ENCODE results near the gene ITPR3. TPM values are rescaled to one million over a fixed set of nuclear protein-coding genes. Genes with fewer than 3 reads are reported as not detected.

Gene ITPR3
- total RNA-seq, 1 donor from 2014 or later, result 74.7 TPM

DNA sequence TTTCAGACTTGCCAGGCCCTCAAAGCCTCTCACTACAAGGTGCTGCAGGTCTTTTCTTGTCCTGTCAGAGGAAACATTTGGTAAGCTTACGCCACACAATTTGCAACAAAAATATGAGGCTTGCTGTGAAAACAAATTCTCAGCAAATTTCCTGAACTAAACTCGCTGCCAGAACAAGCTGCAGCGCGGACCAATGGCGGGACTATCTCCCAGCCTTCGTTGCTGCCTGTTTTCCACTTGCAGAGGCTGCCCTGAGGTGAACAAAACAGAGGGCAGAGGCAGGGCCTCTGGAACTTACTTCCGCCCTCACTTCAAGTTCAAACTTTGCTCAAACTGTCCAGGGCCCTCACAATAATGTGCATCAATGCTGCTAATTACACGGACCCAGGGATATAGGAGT lies 78.0 kb downstream of the ITPR3 start:
- Histone ChIP-seq H3K36me3 (peaks cover 49% of the 10 kb centered on the region), H3K27me3 (ENCODE audit: low read depth) (no peaks in the 10 kb centered on the region), H3K9me3 (no peaks in the 10 kb centered on the region), H3K27ac (no peak overlapping the region), H3K4me1 (peaks cover 44% of the 10 kb centered on the region), H3K4me3 (no peak overlapping the region)
- TF ChIP-seq, protein P1, sequence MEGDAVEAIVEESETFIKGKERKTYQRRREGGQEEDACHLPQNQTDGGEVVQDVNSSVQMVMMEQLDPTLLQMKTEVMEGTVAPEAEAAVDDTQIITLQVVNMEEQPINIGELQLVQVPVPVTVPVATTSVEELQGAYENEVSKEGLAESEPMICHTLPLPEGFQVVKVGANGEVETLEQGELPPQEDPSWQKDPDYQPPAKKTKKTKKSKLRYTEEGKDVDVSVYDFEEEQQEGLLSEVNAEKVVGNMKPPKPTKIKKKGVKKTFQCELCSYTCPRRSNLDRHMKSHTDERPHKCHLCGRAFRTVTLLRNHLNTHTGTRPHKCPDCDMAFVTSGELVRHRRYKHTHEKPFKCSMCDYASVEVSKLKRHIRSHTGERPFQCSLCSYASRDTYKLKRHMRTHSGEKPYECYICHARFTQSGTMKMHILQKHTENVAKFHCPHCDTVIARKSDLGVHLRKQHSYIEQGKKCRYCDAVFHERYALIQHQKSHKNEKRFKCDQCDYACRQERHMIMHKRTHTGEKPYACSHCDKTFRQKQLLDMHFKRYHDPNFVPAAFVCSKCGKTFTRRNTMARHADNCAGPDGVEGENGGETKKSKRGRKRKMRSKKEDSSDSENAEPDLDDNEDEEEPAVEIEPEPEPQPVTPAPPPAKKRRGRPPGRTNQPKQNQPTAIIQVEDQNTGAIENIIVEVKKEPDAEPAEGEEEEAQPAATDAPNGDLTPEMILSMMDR (IDR thresholded peaks at IDR 0.05), result no peak
- intact Hi-C loops (cut with DNase I), result loop anchor here (10.0 kb wide), 1 partner anchor 114 kb away; the partner anchor contains the start of gene BAK1
- ATAC-seq (no peak), DNase-seq (peak; percentile 39)

DNA sequence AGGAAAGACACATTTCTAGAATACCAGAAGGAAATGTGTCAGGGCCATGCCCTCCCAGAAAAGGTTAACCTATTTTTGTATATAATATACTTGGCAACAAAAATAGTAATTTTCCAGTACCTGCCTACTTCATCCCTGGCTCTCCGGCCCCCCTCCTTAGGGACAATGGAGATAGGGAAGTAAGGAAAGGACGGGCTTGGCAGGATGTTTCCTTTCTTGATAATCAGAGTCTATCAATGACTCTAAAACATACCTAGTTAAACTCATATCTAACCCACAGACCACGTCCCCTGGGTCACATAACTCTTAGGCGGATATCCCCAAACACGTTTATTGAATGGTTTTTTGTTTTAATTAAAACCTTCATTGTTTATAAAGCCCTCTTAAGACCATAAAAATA lies 78.6 kb downstream of the ITPR3 start:
- H3K27ac ChIP-seq, result no peak overlapping the region

DNA sequence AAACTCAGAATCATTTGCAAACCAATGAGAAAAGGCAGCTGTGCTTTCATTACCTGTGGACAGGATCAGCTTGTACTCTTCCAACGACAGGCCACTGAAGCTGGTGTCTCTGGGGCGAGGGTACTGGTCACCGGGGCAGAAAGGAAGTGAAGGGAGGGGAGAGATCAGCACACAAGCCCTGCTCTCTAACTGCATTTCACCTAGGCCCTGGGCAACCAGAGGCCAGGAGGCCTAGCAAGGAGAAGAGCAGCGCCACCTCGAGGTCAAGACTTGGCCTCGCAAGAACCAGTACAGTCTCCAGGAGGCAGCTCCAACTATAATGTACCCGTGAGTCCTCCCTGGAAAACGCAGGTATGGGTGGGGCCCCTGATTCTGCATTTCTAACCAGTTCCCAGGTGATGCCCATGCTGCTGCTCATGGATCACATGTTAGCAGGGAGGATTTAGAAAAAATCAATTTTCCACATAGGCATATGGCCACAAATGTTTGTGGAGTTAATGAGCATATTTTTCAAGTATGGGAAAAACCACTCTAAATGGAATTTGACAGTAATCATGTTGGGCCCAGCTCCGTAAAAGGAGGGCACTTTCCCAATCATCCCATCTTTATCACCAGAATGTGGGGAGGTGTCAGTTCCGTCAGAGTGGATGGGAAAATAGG lies 79.4 kb downstream of the ITPR3 start:
- intact Hi-C loops (cut with DNase I), result no loop called here
- peaks cover 36% of the 10 kb centered on the region for H3K36me3 ChIP-seq
- peak; percentile 79 for DNase-seq
- no peak overlapping the region for H3K27ac ChIP-seq
- ATAC-seq, result peak; percentile 75 to 76
- TF ChIP-seq, protein P1 (IDR thresholded peaks at IDR 0.05), result peak; percentile 71
- H3K4me1 ChIP-seq, result peaks cover 30% of the 10 kb centered on the region
- no peaks in the 10 kb centered on the region for H3K9me3 ChIP-seq
- no peaks in the 10 kb centered on the region for H3K27me3 ChIP-seq (ENCODE audit: low read depth)
- no peak overlapping the region for H3K4me3 ChIP-seq

More for the DNA sequence above, 78.6 kb downstream of the ITPR3 start:
- Histone ChIP-seq H3K36me3 (peaks cover 44% of the 10 kb centered on the region), H3K4me3 (no peak overlapping the region), H3K4me1 (peaks cover 38% of the 10 kb centered on the region), H3K9me3 (no peaks in the 10 kb centered on the region), H3K27me3 (ENCODE audit: low read depth) (no peaks in the 10 kb centered on the region)
- intact Hi-C loops (cut with DNase I), result loop anchor here (10.0 kb wide), 1 partner anchor 115 kb away; the partner anchor contains the start of gene BAK1
- DNase-seq (no peak), ATAC-seq (no peak)
- TF ChIP-seq, protein P1 (IDR thresholded peaks at IDR 0.05), result no peak

DNA sequence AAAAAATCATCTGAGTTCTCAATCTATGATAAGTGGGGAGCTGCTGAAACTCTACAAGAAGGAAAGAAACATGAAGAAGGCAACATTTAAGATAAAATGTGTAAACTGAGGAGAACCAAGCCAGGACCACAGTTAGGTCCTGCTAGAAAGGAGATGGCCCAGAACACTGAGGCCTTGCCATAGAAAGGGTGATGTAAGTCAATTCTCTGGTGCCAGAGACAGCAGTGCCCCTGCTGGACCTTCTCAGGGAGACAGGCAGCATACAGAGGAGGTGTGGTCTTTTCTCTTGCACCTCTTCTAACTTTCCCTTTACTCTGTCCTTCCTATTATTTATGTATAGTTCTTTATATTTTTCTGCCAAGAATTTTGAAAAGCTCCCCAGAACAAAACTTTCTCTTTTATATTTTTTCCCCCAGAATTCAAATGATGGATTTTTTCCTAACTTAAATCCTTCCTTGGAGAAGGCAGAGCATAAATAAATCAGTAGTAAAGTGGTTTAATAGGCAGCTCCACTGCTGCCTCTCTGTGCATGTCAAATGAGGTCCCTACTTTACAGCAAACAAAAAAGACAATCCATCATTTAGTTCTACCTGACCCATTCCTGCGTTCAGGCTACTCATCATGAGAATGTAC lies 81.3 kb downstream of the ITPR3 start:
- Histone ChIP-seq H3K4me1 (peaks cover 11% of the 10 kb centered on the region), H3K9me3 (no peaks in the 10 kb centered on the region), H3K36me3 (peaks cover 17% of the 10 kb centered on the region), H3K27me3 (ENCODE audit: low read depth) (no peaks in the 10 kb centered on the region), H3K4me3 (no peak overlapping the region), H3K27ac (no peak overlapping the region)
- DNase-seq, result peak; percentile 48
- intact Hi-C loops (cut with DNase I), result no loop called here
- TF ChIP-seq, protein P1 (IDR thresholded peaks at IDR 0.05), result peak; percentile 54
- ATAC-seq, result peak; percentile 60 to 72

DNA sequence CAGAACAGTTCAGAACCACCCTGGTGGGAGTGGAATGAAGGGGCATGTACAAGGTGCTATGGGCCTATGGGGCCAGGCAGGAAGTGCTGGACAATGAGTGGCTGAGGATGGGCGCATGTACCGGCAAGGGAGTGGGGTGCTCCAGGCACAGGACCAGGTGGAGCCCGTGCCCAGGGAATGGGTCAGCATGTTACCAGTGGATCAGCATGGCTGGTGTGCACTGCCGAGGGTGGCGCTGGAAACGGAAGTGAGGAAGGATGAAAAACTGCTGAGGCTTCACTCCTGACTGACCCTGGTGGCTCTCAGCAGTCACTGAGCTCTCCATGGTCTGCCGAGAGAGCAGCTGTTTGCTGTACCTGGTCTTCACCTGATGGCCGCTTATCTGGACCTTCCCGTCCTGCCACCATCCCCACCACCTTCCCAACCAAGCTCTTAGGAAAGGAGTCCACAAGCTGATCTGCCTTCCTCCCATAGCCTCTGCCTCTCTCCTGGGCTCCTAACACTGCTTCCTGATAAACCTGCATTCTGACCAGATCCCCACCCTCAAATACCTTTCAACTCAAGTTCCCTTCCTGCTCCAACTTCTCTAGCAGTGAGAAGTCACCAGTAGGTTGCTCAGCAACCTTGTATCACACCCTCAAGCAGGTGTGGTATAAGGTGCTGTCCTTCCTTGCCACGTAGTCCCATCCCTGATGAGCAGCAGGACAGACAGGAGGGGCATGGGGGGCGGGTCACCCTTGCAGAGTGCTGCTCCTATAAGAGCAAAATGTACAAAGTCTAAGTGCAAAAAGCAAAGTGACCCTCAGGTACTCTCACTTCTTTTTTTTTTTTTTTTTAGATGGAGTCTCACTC lies 83.3 kb downstream of the ITPR3 start:
- TF ChIP-seq, protein P1 (IDR thresholded peaks at IDR 0.05), result no peak
- H3K27me3 ChIP-seq (ENCODE audit: low read depth), result no peaks in the 10 kb centered on the region
- peaks cover 15% of the 10 kb centered on the region for H3K36me3 ChIP-seq
- ATAC-seq (peak in 1 of 2 donors; percentile 3), DNase-seq (peak; percentile 30)
- H3K9me3 ChIP-seq, result no peaks in the 10 kb centered on the region
- no peak overlapping the region for H3K27ac ChIP-seq
- H3K4me1 ChIP-seq, result peaks cover 9% of the 10 kb centered on the region
- H3K4me3 ChIP-seq, result no peak overlapping the region
- intact Hi-C loops (cut with DNase I), result no loop called here

All from lower lobe of right lung (tissue), 2 donors.